MM.1S (cell line): Measurements from ENCODE around the gene RIPK1.

Source experiments
- CTCF ChIP-seq: fragments of 300-600 bp; sonication (generic); IDR thresholded peaks from 2 replicates; pipeline ENCODE4 v1.5.1; 2016; ENCODE audit warnings: antibody characterized with exemption, low read length, mixed read lengths
- EZH2 ChIP-seq: fragments of 300-600 bp; sonication (generic); optimal IDR thresholded peaks from 2 replicates; pipeline ENCODE3; 2017; ENCODE audit warnings: low read depth, mild to moderate bottlenecking, antibody characterized with exemption, low read length, mixed read lengths

- TF ChIP-seq CTCF (no peak), EZH2 (no peak)
Observed at GRCh38 chr6:3036861-3037637, 31.2 kb upstream of the RIPK1 start.
